ENCODE results near the gene CDKN2B.

- TF ChIP-seq CTCF (IDR thresholded peaks at IDR 0.05) (peak in 1 of 4 experiments; percentile 38), POLR2A (IDR thresholded peaks at IDR 0.05) (no peak)
Observed at GRCh38 chr9:22037954-22038690, 29.0 kb upstream of the CDKN2B start.
